AG09319 (cell line): ENCODE results near the gene VSTM4.

Experiments
- DNase-seq: peaks from one replicate; pipeline ENCODE4 v3.0.0-alpha.2; 2010; ENCODE audit warnings: low read depth; ENCODE audit errors: extremely low read depth
- CTCF ChIP-seq: IDR thresholded peaks from 2 replicates; pipeline ENCODE4 v1.5.1; 2011; ENCODE audit warnings: low read depth, mild to moderate bottlenecking, inconsistent platforms, low read length, moderate library complexity

VSTM4 gene

GRCh38 chr10:49062229-49062628, 53.1 kb downstream of the VSTM4 start:
- DNase-seq = no peak
- TF ChIP-seq CTCF = no peak

- TF ChIP-seq CTCF = no peak
- DNase-seq = no peak
These were observed 53.7 kb downstream of the VSTM4 start for GRCh38 chr10:49061667-49062066.

- TF ChIP-seq CTCF = no peak
These were observed 56.7 kb downstream of the VSTM4 start for GRCh38 chr10:49058463-49059255.

GRCh38 chr10:49057231-49057880, 58.0 kb downstream of the VSTM4 start:
- TF ChIP-seq CTCF = no peak
- DNase-seq = no peak

More at GRCh38 chr10:49058463-49059255, 56.7 kb downstream of the VSTM4 start:
- DNase-seq = no peak

GRCh38 chr10:49056356-49056755, 59.0 kb downstream of the VSTM4 start:
- DNase-seq = no peak
- TF ChIP-seq CTCF = no peak

GRCh38 chr10:49055221-49055849, 60.0 kb downstream of the VSTM4 start:
- no peak for TF ChIP-seq CTCF
- peak; percentile 63 for DNase-seq

GRCh38 chr10:49054753-49055152, 60.6 kb downstream of the VSTM4 start:
- no peak for TF ChIP-seq CTCF
- DNase-seq = no peak
